ENCODE measurements around the gene GBP2.
"Not testable (repeated sequence)": the region's sequence is repeated elsewhere in the genome, so short reads cannot be mapped to it uniquely, and the experiment has no call there.

- TF ChIP-seq CTCF, POLR2A (IDR thresholded peaks at IDR 0.05): not testable (repeated sequence)
Measured at GRCh38 chr1:89128003-89128458, 2.1 kb upstream of the GBP2 start.

All from testis (tissue), 2 donors.